Head of caudate nucleus (tissue), 42 donors: ENCODE results near the gene DACH1.
A peak's percentile ranks its signal among the peaks of the same experiment; 100 is the strongest.

Experiments
- DNase-seq, 42 donors: peaks; one replicate each; pipeline versions ENCODE4 v3.0.0 to v3.0.0-alpha.2; 2020 to 2021; ENCODE audit warnings: mixed read lengths in 7 of 42
- intact Hi-C: fragments of 100-400 bp; cut with DNase I; formaldehyde crosslinking; loops from one replicate; pipeline ENCODE4 v1.15.0; 2022

DACH1 gene

GRCh38 chr13:71869274-71869673, 2.3 kb upstream of the DACH1 start:
- intact Hi-C loops = no loop called here

DNA sequence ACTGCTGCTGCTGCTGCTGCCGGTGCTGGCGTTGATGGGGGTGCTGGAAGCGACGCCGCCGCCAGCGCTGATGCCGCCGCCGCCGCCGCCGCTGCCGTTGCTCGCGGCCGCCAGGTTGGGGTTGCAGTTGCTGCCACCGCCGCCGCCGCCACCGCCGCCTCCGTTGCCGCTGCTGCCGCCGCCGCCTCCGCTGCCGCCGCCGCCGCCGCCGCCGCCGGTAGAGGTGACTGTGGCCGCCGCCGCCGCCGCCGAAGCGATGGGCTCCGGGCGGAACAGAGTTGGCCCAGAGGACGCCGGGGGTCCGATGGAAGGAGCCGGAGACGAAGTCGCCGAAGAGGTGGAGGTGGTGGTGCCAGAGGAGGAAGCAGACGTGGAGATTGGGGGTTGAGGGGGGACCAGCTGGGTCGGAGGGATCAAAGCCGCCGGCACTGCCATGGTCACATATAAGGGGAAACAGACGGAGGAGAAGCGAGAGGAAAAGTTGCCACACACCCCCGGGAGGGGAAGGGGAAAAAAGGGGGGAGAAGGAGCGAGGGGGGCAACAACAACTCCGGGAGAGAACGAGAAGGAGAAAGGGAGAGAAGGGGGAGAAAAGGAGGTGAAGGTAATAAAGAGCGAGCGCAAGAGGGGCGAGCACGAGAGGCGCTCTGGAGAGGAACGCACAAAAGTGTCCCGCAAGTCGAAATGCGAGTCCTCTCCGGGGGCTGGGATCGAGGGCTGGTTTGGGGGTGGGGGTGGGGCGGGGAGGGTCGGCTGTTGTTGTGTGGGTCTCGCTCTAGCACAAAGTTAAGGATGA, 471 bp downstream of the DACH1 start:
- intact Hi-C loops = no loop called here
- DNase-seq = peak in 37 of 42 donors; percentile 6 to 65 (median 31)

More at GRCh38 chr13:71869274-71869673, 2.3 kb upstream of the DACH1 start:
- peak in 1 of 42 donors; percentile 15 for DNase-seq

GRCh38 chr13:71865874-71866334, 1.1 kb downstream of the DACH1 start:
- peak in 20 of 42 donors; percentile 7 to 49 (median 25) for DNase-seq
- intact Hi-C loops = no loop called here

DNA sequence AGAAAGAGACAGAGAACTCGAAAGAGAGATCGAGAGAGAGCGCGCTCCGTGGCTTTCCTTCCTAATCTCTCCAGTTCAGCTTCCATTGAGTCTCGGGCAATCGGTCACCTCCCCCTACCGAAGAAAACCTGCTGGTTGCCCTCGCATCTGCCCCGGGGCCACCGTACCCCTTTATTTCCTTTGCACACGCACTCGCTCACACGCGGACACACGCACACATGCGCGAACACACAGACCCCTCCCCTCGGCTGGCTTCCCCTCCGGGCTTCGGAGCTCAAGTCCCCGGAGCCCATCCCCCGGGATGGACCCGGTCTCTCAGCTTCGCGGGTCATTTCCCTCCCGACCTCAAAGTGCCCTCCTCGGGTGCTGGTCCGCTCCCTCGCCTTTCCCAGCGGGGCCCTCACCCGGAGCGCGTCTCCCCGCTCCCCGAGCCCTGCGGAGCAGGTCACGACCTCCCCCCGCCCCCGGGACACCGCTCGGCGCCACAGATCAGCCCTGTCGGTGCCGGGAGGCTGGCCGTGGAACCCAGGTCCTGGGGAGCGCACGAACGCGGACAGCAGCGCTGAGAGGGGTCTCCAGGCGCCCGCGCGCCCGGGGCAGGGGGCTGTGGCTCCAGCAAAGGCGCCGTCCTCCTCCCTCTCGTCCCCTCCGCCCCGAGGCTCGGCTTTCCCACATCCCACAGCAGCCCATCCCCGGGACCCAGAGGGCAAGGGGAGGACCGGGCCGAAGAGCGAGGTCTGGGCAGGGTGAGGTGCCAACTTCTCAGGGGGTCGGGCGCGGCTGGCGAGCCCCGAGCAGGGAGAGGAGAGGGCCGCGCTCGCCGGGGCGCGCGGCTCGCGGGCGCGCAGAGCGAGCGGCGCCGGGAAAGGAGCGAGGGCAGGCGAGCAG, 1.8 kb downstream of the DACH1 start:
- intact Hi-C loops = no loop called here
- DNase-seq = peak in 39 of 42 donors; percentile 6 to 65 (median 36)

DNA sequence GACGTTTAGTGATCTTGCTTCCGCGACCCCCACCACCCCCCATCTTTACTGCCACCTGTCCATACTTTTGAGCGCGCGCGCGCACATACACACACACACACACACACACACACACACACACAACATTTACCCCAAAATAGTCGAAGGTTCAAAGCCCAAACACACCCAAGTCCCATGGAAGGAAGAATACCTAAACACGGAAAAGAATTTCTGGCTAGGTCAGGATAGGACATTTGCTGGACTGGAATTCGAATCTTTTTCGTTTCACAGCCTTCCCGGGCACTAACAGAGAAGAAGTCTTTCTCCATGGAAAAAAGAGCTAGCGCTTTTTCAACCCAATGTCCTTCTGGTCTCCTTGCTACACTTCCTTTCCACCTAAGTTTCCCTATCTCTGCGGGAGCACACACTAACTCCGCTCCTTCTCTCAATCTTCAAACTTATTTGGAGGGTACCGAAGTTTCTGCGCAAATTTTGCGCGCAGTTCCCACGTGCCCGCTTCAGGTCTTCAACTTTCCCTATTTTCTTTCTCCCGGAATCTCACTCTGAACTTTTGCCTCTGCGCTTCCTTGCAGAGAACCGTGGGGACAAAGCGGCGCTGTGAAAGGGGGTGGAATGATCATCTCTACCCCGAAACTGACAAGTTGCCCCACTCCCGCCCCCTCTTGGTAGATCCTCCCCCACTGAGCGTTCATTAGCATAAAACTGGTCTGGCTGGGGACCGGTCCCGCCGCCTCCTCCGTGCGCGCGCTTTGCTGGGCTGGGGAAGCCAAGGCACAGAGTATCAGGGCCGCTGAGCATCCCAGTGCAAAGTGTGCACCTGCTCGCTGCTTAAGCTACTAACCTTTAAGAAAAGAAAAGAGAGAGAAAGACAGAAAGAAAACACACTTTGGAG, 2.7 kb downstream of the DACH1 start:
- DNase-seq = peak in 41 of 42 donors; percentile 9 to 81 (median 51)
- intact Hi-C loops = no loop called here

DNA sequence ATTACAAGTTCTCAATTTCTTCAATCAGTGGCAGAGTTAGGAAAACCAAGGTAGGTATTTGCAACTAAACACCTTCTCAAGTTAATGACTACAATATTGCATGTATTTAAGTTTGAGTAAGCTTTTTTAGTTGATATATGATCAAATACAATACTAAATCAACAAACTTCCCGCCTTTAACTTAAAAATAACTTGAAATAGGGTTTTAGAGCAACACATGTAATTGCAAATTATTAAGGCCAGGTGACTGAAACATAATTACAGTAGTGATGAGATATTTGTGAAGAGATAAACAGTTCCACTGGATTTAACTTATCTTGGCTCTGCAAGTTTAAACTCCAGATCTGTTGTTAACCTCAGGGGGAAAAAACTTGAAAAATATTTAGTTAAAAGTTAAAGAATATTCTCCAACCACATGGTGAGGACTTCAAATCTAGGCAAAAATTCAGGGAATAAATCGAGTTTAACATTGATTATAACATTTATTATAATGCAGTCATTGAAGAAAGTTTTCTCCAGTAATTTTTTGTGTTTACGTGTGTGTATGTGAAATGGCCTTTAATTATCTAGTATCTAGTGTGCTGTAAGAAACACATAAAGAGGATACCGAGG, 3.6 kb downstream of the DACH1 start:
- intact Hi-C loops = no loop called here
- no peak for DNase-seq

- DNase-seq = no peak
- intact Hi-C loops = no loop called here
Observed at GRCh38 chr13:71862459-71862943, 4.5 kb downstream of the DACH1 start.

DNA sequence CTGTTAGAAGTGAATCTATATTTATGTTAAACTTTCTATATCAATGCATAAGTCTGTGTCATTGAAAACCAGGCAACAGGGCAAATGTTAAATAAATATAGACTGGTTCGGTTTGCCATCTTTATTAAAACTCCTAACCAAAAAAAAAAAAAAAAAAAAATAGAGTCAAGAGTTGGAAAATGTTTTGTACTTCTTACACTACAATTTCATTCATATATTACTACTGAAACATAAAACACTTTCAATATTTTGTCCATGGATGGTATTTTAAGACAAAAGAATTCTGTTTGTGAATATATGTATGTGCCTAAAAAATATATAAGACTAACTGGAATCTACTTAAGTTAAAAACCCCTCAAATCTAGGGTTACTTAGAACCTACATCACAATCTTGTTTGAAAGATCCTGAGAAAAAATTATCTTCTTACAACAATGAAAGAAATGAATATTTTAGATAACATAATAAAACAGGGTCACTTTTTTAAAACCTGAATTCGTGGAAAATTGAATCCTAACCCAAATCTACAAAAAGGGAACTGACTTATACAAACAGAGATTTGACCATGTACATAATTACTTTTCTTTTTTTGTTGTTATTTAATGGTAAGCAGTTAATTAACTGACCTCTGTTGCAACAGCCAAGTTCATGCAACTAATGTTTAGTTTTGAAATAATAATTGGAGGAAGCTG, 5.1 kb downstream of the DACH1 start:
- intact Hi-C loops = no loop called here
- DNase-seq = no peak

DNA sequence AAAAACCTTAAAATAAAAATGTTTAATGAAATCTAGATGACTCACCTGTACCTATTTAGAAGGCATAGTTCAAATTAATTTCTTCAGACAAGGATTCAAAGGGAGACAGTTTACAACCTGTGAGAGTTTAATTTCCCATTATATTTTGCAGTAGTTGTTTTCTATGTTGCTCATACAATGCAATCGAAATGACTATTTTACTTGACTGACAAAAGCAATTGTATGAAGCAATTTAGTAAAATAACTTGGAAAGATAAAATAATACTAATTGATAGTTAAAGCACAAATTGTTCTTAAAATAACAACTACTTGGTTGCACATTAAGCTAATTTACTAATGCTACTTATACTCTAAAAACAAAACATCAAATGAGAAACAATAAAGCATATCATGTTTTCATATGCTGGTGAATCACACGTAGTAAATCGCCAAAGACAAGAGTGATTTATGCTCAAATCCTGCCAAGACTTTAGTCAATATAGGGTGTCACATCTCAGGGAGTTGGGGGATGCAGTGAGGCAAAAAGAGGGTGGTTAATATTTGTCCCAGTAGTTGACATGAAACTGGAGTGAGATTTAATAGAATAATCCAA, 6.4 kb downstream of the DACH1 start:
- DNase-seq = no peak
- intact Hi-C loops = no loop called here

- intact Hi-C loops = no loop called here
- DNase-seq = no peak
Observed at GRCh38 chr13:71858647-71859046, 8.4 kb downstream of the DACH1 start.

- no peak for DNase-seq
- intact Hi-C loops = no loop called here
Observed at GRCh38 chr13:71856548-71857043, 10.4 kb downstream of the DACH1 start.

- no peak for DNase-seq
- intact Hi-C loops = no loop called here
Observed at GRCh38 chr13:71854401-71854800, 12.6 kb downstream of the DACH1 start.

DNA sequence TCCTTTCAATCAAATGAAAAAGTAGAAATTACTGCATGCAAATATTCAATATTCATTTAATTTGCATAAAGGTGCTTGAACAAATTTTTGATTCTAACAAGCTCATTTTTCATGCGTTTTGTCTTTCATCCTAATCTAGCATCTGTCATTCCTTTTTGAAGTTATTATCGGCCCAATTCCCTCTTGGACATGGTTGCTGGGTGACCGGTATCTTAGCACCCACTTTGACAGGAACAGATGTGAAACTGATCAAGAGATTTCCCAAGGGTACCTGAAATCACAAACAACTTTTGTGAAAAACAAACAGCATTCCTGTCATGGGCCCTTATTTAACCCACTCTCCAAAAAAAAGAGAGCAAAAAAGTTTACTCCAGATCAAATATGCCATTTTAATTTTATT, 13.3 kb downstream of the DACH1 start:
- DNase-seq = no peak
- intact Hi-C loops = no loop called here

- no peak for DNase-seq
- intact Hi-C loops = no loop called here
Observed at GRCh38 chr13:71852736-71853135, 14.3 kb downstream of the DACH1 start.

- no peak for DNase-seq
- intact Hi-C loops = no loop called here
Observed at GRCh38 chr13:71851498-71852409, 15.2 kb downstream of the DACH1 start.

DNA sequence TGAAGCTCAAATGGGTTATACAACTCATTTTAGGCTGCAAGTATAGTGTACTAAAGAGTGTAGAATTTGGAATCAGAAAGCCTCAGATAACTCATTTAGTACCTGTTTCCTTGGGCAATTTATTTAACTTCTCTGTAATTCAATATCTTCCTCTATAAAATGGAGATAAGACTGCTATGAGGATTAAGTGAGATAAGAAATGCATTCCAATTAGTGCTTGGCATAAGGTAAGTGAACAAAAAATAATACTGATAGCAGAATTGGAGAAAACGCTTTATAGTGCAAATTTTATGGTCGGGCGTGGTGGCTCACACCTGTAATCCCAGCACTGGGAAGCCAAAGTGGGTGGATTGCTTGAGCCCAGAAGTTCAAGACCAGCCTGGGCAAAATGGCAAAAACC, 25.0 kb downstream of the DACH1 start:
- no peak for DNase-seq
- intact Hi-C loops = no loop called here
